Ovary (tissue), 3 donors: ENCODE results near the gene RBM8A.

Experiments used
- CTCF ChIP-seq, 3 donors: fragments of 450-650 bp in 2 of 3; fragments of 200-600 bp in 1 of 3; IDR thresholded peaks; one replicate each; pipeline versions ENCODE4 v1.5.1 to v1.8.0; 2016 to 2022; ENCODE audit warnings: antibody characterized with exemption in 3 of 3, mild to moderate bottlenecking in 1 of 3
- EP300 ChIP-seq: sonication (generic); formaldehyde crosslinking; IDR thresholded peaks from one replicate; pipeline ENCODE4 v1.6.1; 2017; ENCODE audit warnings: antibody characterized with exemption
- donor health status: DM: no; HTN: no; CAD: no.

DNA sequence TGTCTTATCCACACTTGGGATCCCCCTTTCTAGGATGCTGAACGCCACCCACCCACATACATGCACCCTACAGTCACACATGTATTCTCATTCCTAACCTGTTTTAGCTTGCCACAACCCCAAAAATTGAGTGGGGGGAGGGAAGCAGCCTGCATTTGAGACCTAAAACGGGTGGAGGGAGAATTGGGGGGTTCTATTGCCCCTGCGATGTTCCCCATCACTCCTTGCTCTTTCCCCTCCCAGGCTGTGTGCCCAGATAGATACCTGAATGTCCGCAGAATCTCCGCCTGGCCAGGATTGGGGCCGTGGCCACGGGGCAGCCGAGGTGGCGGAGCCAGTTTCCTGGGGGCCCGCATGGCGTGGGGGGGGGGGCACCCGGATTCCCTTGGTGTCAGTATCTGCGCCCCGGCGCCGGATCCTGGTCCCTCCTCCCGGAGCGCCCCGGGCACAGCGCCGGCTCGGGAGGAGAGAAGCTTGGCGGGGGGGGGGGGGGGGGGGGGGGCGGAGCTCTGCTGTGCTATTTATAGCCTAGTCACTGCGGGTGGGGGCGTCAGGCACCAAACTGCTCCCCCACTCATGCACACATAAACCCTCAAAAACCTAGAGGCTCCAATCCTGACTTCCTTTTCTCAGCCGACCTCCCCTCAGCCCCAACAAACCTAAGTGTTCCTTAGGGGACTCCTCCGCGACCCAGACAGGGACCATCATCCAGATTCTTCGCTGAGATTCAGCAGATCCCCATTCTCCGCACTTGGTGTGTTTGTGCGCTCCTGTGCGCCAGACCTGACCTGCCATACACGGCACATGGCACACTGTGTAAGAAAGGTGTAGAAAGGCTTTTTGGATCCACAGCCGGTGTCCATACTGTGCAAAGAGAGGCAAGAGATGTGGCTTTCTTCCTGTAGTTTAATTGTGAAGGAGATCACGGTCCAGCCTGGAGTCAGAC, 35.1 kb upstream of the RBM8A start:
- TF ChIP-seq EP300 = no peak
- TF ChIP-seq CTCF (IDR thresholded peaks at IDR 0.05) = no peak
